Common myeloid progenitor, CD34-positive (primary cell): Measurements from ENCODE around the gene FAM168A.

Experiments
- CTCF ChIA-PET: fragments of 350-600 bp; sonication (Branson Sonifier 250); formaldehyde crosslinking; loops from one replicate; lab custom pipeline; 2021; ENCODE audit warnings: antibody characterized with exemption; lab: Charles Lee
- POLR2A ChIA-PET: fragments of 350-600 bp; sonication (Branson Sonifier 250); formaldehyde crosslinking; loops from one replicate; lab custom pipeline; 2021; ENCODE audit warnings: antibody characterized with exemption; lab: Charles Lee
- DNase-seq, 3 donors: peaks; one replicate each; pipeline versions ENCODE4 v3.0.0 to v3.0.0-alpha.2; 2013
- H3K27ac ChIP-seq, 2 experiments: 1 replicate in 1 of 2; 2 replicates in 1 of 2; pipeline ENCODE4 v1.7.0; 2013; ENCODE audit warnings: inconsistent platforms in 2 of 2, low read length in 2 of 2, mild to moderate bottlenecking in 2 of 2, low read depth in 1 of 2, moderate library complexity in 1 of 2; ENCODE audit not compliant: severe bottlenecking in 2 of 2, insufficient read depth in 1 of 2, poor library complexity in 1 of 2
- H3K27me3 ChIP-seq, 5 experiments: replicated peaks in 2 of 5; 1 replicate in 3 of 5; 2 replicates in 2 of 5; pipeline versions ENCODE4 v1.6.1 to v1.7.0; 2013; ENCODE audit warnings: low read length in 4 of 5, mild to moderate bottlenecking in 2 of 5, moderate library complexity in 2 of 5, inconsistent platforms in 1 of 5; ENCODE audit not compliant: insufficient read depth in 5 of 5, control insufficient read depth in 4 of 5
- H3K36me3 ChIP-seq, 4 experiments: 1 replicate in 2 of 4; 2 replicates in 2 of 4; pipeline versions ENCODE4 v1.6.1 to v1.7.0; 2013; ENCODE audit warnings: low read length in 3 of 4, control low read depth in 1 of 4, mild to moderate bottlenecking in 1 of 4; ENCODE audit not compliant: control insufficient read depth in 4 of 4, insufficient read depth in 4 of 4
- H3K4me1 ChIP-seq, 4 experiments: 1 replicate in 3 of 4; 2 replicates in 1 of 4; pipeline versions ENCODE4 v1.6.1 to v1.7.1; 2013; ENCODE audit warnings: low read length in 3 of 4, mild to moderate bottlenecking in 3 of 4, control low read depth in 1 of 4, inconsistent platforms in 1 of 4, moderate library complexity in 1 of 4; ENCODE audit not compliant: control insufficient read depth in 4 of 4, insufficient read depth in 4 of 4; ENCODE audit errors: control extremely low read depth in 1 of 4
- H3K4me3 ChIP-seq, 7 experiments: 1 replicate in 4 of 7; 2 replicates in 3 of 7; pipeline versions ENCODE4 v1.5.1 to v1.7.0; 2013; ENCODE audit warnings: mild to moderate bottlenecking in 7 of 7, low read length in 6 of 7, moderate library complexity in 6 of 7, inconsistent platforms in 2 of 7, low read depth in 2 of 7, control low read depth in 1 of 7; ENCODE audit not compliant: insufficient read depth in 4 of 7, control insufficient read depth in 1 of 7; ENCODE audit errors: extremely low read depth in 1 of 7
- H3K9me3 ChIP-seq, 5 experiments: 1 replicate in 4 of 5; 2 replicates in 1 of 5; pipeline versions ENCODE4 v1.6.1 to v1.7.1; 2013; ENCODE audit warnings: low read length in 4 of 5, mild to moderate bottlenecking in 2 of 5, inconsistent platforms in 1 of 5, low read depth in 1 of 5, moderate library complexity in 1 of 5; ENCODE audit not compliant: control insufficient read depth in 4 of 5, insufficient read depth in 2 of 5; ENCODE audit errors: control extremely low read depth in 1 of 5
- WGBS: methylation state at CpG from one replicate; pipeline ENCODE4 v1.1.5; 2013; ENCODE audit not compliant: insufficient coverage; 5-methylcytosine and 5-hydroxymethylcytosine counted together

Gene FAM168A

GRCh38 chr11:73399636-73400035 is 198.3 kb downstream of the FAM168A start:
- Histone ChIP-seq H3K4me1 (peaks cover 0 to 9% (median 1%) of the 10 kb centered on the region in 4 experiments), H3K4me3 (no peak overlapping the region), H3K27ac (no peak overlapping the region), H3K9me3 (no peaks in the 10 kb centered on the region), H3K36me3 (peaks cover 0 to 53% (median 27%) of the 10 kb centered on the region in 4 experiments), H3K27me3 (no peaks in the 10 kb centered on the region)
- CTCF ChIA-PET = interaction anchor here (0.8 to 19.4 kb wide), 15 partner anchors 9 to 263 kb away, joined by 3 to 348 read pairs (median 3); no protein-coding TSS in a partner anchor
- POLR2A ChIA-PET = interaction anchor here (0.5 to 1.7 kb wide), 4 partner anchors 89 to 286 kb away, joined by 3 to 8 read pairs (median 5); no protein-coding TSS in a partner anchor
- DNase-seq = no peak
- WGBS = 19% methylated on average over 3 of the region's 4 CpGs

GRCh38 chr11:73399159-73399590 is 198.7 kb downstream of the FAM168A start:
- CTCF ChIA-PET = interaction anchor here (0.8 to 19.4 kb wide), 13 partner anchors 10 to 264 kb away, joined by 3 to 348 read pairs (median 3); no protein-coding TSS in a partner anchor
- 100% methylated on average over 2 of the region's 6 CpGs for WGBS
- no peak for DNase-seq
- H3K27me3 ChIP-seq = no peaks in the 10 kb centered on the region
- no peak overlapping the region for H3K27ac ChIP-seq
- H3K4me1 ChIP-seq = peaks cover 0 to 9% (median under 1%) of the 10 kb centered on the region in 4 experiments
- peaks cover 0 to 57% (median 30%) of the 10 kb centered on the region in 4 experiments for H3K36me3 ChIP-seq
- H3K9me3 ChIP-seq = no peaks in the 10 kb centered on the region
- POLR2A ChIA-PET = interaction anchor here (0.5 to 1.7 kb wide), 4 partner anchors 89 to 287 kb away, joined by 3 to 8 read pairs (median 5); no protein-coding TSS in a partner anchor
- no peak overlapping the region for H3K4me3 ChIP-seq

DNA sequence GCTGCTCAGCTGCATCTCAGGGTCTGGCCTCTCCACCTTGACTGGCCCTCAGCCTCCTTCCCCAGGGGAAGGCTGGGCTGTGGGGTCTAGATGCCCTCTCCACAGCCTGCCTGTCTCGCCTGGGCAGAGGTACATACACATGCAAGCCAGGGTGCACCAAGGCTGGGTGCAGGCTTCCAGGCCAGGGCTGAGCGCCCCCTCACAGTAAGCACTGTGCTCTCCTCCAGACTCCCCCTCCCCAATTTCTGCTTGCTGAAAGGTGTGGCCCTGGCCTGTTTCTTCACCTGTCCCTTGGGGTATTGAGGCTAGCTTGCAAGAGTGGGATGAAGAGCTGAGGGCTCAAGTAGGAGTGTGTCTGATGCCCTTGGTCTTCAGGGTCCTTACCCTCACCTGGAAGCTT is 199.2 kb downstream of the FAM168A start:
- Histone ChIP-seq H3K36me3 (peaks cover 0 to 61% (median 33%) of the 10 kb centered on the region in 4 experiments), H3K27ac (no peak overlapping the region), H3K9me3 (no peaks in the 10 kb centered on the region), H3K27me3 (no peaks in the 10 kb centered on the region), H3K4me3 (no peak overlapping the region), H3K4me1 (peaks cover 0 to 9% (median under 1%) of the 10 kb centered on the region in 4 experiments)
- CTCF ChIA-PET = interaction anchor here (0.8 to 19.4 kb wide), 7 partner anchors 9 to 264 kb away, joined by 3 to 348 read pairs (median 4); no protein-coding TSS in a partner anchor
- POLR2A ChIA-PET = no interaction called here
- no peak for DNase-seq
- 86% methylated on average over 1 of the region's 2 CpGs for WGBS

- CTCF ChIA-PET = interaction anchor here (14.7 to 19.4 kb wide), 2 partner anchors 43 to 265 kb away, joined by 196 to 348 read pairs; no protein-coding TSS in a partner anchor
Measured at GRCh38 chr11:73398132-73398526, 199.8 kb downstream of the FAM168A start.

DNA sequence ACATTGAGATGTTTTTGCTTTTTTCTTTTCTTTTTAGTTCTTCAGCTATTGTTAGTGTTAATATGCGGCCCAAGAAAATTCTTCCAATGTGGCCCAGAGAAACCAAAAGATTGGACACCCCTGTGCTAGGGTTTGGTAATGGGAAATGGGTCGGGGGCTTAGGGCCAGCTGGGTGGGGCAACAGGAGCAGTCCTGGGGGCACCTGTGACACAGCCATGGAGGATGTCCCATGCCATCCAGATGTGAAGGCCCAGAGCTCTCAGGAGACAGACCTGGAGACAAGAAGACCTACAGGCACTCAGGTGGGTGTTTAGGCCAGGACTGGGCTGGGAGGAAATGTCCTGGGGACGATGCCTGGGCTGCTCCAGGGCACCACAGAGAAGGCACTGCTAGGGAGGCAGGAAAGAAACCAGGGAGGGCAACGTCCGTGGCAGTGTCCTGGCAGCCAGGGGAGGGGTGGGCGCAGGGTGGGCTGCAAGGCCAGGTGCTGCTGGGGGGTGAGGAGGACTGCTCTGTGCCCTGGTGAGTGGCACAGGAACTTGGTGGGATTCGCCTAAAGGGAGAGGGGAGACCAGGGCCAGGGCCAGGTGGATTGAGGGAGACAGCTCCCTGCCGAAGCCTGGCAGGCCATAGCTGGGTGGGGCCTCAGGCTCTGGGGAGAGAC is 200.3 kb downstream of the FAM168A start:
- Histone ChIP-seq H3K4me3 (no peak overlapping the region), H3K27ac (no peak overlapping the region), H3K27me3 (no peaks in the 10 kb centered on the region), H3K36me3 (peaks cover 0 to 73% (median 35%) of the 10 kb centered on the region in 4 experiments), H3K4me1 (peaks cover 0 to 18% (median 9%) of the 10 kb centered on the region in 4 experiments), H3K9me3 (no peaks in the 10 kb centered on the region)
- ChIA-PET POLR2A (no interaction called here), CTCF (interaction anchor here (5.4 to 19.4 kb wide), 3 partner anchors 26 to 265 kb away, joined by 28 to 348 read pairs (median 196); no protein-coding TSS in a partner anchor)
- DNase-seq = no peak
- 94% methylated on average over 8 of the region's 8 CpGs for WGBS

More at GRCh38 chr11:73398132-73398526, 199.8 kb downstream of the FAM168A start:
- POLR2A ChIA-PET = no interaction called here
- Histone ChIP-seq H3K9me3 (no peaks in the 10 kb centered on the region), H3K4me1 (peaks cover 0 to 13% (median 4%) of the 10 kb centered on the region in 4 experiments), H3K27me3 (no peaks in the 10 kb centered on the region), H3K36me3 (peaks cover 0 to 67% (median 33%) of the 10 kb centered on the region in 4 experiments), H3K27ac (no peak overlapping the region), H3K4me3 (no peak overlapping the region)
- DNase-seq = no peak
- WGBS = 99% methylated on average over 5 of the region's 5 CpGs

- CTCF ChIA-PET = interaction anchor here (1.0 to 19.4 kb wide), 6 partner anchors 9 to 266 kb away, joined by 3 to 348 read pairs (median 17); no protein-coding TSS in a partner anchor
- POLR2A ChIA-PET = interaction anchor here (0.6 kb wide), 1 partner anchor 18 kb away, joined by 3 read pairs; no protein-coding TSS in a partner anchor
- H3K4me1 ChIP-seq = peaks cover 0 to 24% (median 10%) of the 10 kb centered on the region in 4 experiments
- no peaks in the 10 kb centered on the region for H3K9me3 ChIP-seq
- peaks cover 0 to 79% (median 36%) of the 10 kb centered on the region in 4 experiments for H3K36me3 ChIP-seq
- H3K4me3 ChIP-seq = no peak overlapping the region
- DNase-seq = no peak
- no peaks in the 10 kb centered on the region for H3K27me3 ChIP-seq
- WGBS = 97% methylated on average over 5 of the region's 7 CpGs
- H3K27ac ChIP-seq = no peak overlapping the region
Measured at GRCh38 chr11:73396985-73397384, 200.9 kb downstream of the FAM168A start.
